Stimulated activated CD8-positive, alpha-beta memory T cell treated with anti-CD3 and anti-CD28 coated beads, Interleukin-7, amount 100 ng/mL, for 4 hours (primary cell): ENCODE data around the gene WWOX.

Source experiments
- DNase-seq, 2 donors: peaks; one replicate each; pipeline ENCODE4 v3.0.0-alpha.2; 2020; ENCODE audit warnings: low read depth in 2 of 2

WWOX gene

DNA sequence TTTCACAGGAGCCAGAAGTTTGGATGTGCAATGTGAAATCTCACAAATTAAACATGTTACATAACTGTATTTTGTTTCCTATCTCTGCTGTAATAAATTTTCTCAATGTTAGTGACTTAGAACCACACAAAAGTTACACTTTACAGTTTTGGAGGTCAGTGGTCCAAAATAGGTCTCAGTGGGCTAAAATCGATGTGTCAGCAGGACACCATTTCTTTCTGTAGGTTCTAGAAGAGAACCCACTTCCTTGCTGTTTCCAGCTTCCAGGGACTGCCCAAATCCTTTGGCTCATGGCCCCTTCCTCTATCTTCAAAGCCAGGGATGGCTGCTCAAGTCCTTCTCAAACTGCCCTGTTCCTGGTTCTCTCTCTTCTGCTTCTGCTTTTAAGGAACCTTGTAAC, 252.7 kb downstream of the WWOX start:
- DNase-seq, result no peak

DNA sequence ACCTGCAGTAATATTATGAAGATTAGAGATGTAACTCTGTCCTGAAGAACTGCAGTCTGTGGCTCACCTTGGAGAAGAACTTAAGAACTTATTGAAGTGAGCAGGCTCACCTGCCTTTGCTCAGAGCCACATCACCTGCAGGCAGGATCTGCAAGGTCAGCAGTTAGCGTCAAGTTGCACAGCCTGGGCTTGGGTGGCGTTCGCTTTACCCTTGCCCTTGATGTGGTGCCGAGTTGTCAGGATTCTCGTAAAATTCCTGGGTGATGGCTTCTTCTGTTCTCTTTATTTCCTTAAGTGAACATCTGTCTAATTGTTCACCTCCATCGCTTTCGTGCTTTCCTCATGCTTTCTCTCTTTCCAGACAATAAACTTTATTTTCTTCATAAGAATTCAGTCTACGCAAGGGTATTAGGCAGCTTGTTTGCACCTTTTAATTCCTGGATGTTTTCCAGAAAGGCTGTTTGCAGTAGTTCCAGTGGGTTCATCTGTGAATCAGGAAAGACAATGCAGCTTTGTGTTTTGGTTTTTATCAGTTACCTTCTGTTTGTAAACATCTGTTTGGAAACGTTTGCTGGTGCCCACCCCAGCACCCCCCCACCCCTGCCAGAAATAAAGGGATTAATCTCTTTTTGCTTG, 254.3 kb downstream of the WWOX start:
- no peak for DNase-seq

DNA sequence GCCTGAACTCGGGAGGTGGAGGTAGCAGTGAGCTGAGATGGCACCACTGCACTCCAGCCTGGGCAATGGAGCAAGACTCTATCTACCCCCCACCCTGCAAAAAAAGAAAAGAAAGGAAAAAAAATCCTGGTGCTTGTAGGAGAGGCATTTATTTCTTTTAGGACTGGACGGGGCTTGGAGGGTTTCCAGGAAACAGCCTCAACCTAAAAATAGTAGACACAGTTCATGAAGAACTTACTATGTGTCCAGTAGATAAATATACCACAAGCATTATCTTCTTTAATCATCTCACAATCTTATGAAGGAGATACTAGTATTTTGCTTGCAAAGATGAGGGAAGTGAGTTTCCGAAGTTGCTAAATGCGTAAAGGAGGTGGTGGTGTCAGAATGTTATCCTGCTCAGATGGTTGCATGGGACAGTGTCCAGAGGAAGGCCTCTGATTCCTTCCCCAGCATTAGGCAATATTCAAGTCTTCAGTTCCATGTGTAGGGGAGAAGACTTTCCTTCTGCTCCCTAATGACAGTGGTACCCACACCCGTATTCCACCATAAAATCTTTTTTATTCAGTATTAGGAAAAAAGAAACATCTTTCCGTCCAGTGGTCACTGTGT, 263.2 kb downstream of the WWOX start:
- no peak for DNase-seq

DNA sequence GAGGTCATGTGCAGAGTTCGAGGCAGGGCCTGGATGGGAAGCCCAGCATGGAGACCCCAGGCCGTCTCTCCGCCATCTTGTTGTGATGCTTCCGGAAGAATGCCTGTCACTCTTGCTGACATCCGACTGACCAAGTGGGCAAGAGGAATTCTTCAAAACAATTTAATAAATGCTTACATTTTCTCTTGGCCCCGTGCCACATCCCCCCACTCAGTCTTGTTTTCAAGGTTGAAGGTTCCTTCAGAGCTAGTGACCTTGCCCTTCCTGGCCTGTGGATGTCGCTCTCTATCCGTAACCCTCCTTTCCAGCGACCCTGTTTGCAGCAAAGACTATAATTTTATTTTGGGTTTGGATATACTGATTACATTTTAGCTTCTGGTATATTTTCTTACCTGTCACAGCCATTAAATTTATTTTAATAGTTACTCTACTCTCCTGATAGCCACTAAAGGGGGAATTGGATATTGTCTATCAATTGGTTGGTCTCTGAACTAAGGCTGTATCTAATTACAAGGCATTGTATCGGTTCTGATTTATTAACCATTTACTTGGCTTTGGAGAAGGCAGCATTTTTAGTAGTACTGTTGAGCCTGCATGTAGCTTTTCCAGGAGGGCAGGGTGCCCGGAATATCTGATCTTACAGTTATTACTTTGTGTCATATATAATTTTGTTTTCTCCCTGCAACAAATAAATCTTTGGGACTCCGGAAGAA, 264.5 kb downstream of the WWOX start:
- DNase-seq, result no peak

DNA sequence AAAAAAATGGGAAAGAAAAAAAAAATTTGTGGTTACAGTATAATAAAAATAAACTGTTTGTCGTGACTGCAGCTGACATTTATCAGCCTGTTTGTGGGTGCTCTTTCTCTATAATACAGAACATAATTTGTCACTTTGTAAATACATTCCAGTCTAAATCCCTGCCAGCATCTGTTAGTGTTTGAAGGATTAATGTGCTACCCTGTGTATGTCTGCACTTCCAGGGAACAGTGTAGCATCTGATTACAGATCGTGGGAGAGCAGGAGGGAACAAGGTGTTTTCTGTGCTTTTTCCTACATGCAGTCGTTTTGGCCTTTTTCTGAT, 265.1 kb downstream of the WWOX start:
- DNase-seq, result no peak

DNA sequence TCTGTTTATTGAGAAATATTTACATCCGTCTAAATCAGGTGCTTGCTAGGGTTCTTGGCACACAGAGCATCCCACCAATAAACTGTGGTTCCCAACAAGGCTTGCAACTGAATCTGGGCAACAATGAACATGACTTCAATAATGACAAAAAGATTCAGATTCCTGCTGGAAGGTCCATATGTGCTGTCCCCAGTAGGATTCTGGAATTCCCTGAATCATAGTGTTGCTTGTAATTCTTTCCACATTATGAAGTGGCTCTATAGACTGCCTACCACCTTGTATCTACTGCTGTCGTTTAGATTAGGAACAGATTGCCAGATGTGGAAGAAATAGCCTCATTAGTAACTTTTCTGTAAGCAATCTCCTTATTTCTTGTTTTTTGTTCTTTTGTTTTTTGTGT, 265.9 kb downstream of the WWOX start:
- DNase-seq, result no peak

DNA sequence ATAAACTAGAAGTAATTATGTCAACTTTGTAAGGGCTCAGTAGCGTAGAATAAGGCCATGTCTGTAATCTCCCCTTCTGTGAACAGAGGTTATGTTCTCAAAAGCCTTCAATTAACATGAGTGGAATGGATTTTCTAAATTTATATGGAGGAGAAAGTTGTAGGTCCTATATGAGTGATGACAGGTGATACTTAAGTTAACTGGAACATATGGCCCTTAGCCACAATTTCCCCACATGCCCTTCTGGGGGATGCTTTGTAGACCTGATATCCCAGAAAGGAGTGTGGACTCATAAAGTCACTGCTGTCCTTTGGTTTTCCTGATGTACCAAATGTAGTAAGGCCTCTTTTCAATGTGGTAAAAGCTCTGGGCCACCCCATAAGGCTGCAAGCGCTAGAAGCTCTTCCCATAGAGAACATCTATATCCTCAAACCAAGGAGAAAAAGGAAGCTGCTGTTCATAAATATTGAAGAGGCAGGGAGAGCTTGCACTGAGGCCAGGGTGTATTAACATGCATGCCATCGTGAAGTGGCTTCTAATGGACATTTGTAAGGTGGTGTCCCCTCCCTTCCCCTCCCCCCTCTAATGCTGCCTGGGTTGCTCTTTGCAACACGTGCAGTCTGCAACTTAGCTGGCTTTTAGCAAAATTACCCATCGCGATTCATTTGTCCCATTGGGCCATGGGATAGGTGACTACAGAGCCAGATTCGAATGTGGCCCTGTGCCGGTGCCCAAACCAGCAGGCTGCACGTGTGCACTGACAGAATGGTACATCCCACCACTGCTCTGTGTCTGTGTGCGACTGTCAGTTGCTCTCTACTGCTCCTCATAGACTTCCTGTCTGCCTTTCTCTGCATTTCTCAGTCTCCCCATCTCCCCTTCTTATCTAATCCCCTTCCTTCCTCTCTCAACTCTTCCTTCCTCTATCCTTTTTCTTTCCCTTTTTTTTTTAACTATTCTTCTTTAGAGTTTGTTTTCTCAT, 269.0 kb downstream of the WWOX start:
- DNase-seq, result no peak

DNA sequence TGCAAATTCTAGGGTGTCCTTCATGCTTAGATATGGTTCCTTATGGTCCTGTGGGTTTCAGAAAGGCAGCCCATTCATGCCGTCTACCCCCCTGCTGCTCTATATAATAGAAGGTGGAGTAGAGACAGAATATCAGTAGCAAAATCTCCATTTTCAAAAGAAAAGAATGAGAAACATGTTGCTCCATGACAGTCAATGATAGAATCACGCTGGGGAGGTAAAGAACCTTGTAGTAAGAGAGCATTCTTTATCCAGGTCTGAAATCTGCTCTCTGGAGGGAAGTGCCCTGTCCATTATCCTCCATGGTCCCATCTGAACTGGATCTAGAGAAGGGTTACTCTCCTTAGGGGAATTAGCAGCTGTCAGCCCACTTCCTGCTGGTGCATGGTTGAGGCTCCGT, 272.8 kb downstream of the WWOX start:
- no peak for DNase-seq

DNA sequence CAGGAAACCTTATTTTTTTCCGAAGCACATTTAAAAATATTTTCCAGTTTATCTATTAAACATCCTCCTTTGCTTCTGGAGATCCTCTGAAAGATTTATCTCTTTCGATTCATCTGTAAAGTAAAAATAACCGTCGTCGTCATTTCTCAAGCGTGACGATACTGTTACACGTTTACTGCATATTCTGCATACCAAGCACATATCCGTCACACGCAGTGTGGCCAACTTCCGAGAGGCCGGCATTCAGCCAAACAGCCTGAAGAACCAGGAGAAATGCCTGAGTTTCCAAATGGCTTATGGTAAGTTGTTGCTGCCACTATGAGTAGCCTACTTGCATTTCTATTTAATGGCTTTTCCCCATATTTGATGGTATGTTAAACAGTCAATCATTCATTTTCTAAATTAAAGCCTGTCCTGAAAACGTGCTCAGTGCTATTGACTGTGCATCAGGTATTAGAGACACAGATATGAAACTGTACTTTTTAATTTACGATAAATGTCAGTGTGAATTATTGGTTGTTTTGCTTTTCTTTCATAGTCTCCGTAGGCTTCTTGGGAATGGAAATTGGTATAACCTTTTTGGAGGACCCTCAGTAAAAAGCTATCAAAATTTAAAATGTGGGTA, 275.7 kb downstream of the WWOX start:
- DNase-seq, result no peak

DNA sequence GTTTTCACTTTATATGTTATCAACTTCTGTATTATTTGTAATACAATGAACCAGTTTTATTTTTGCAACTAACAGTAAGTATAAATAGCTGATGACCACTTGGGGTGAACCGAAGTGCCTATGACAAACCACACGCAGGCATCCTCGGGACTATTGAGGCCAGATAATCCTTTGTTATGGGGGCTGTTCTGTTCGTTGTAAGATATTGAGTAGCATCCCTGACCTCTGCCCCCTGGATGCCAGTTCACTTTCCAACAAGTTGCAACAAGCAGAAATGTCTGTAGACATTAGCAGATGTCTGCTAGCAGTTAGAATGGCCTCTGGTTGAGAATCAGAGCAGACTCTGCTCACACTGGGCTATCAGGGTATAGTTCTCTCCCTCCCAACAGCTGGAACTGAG, 277.0 kb downstream of the WWOX start:
- DNase-seq, result no peak

DNA sequence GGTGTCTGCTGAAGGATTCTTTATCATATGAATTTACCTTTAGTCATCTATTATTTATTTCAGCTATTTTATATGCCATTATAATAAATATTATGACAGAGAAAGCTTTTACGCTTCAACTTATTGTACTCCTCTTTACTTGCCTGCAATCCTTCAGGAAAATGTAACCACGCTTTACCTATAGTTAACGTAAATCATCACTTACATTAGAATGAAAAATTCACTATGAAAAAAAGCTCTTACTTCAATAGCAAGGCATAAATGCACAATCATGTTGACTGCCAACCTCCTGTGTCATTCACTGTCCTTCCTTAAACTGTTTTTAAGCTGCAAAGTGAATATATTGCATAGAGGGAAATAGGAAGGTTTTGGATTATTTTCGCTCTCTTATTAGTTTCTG, 277.9 kb downstream of the WWOX start:
- no peak for DNase-seq

DNA sequence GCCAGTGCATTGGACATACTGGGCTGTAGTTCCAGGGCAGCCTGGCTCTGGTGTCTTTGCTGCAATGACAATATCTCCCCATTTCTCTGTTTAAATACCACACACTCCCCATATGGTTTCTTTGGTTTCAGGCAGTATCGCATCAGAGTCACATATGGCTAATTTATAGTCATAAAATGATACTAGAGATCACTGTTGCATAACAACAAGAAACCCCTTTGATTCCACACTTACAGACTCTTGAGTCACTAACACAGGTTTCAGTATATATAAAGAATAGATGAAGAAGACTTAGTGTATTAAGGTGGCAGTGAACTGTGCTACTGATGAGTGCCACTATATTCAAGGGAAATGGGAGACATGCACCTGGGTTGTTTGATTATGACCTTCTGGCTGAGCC, 281.6 kb downstream of the WWOX start:
- DNase-seq, result no peak

DNA sequence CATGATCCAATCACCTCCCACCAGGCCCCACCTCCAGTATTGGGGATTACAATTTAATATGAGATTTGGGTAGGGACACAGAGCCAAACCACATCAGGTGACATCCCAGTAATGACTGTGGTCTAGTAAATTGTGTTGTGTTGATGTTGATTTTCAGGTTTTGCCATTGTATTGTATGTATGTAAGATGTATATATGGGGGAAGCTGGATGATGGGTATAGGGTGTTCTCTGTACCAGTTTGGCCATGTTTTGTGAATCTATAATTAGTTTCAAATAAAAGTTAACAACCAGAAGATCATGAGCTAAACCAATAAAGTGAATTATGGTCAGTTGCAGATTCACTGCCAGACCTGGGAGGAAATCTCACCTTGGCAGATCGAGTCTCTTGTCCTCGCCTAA, 283.7 kb downstream of the WWOX start:
- no peak for DNase-seq

DNA sequence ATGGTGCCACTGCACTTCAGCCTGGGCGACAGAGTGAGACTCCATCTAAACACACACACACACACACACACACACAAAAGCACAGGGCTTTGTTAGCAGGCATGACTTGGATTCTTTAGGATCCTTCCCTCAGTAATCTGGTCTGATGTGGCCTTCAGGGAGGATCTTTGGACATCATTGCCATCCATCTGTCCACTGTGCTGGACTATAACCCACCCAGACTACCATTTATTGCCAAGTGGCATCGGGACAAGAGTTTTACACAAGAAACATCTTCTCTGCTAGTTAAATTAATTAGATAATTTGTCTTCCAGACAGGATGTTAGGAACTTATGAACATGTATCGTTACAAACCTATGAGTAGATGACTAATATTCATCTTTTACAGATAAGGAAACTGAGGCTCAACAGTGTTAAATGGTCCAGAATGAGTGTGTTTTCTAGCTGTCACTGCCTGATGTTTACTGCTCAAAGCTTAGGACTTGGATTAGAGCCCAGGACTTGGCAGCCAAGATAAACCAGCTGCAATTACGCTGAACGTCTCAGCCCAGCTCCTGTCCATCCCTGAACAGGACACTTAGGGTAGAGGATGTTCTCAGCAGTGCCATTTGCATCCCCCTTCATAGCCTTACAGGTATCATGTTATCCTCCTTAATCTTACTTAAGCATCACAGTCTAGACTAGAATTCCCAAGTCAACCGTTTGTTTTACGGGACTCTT, 285.8 kb downstream of the WWOX start:
- no peak for DNase-seq

DNA sequence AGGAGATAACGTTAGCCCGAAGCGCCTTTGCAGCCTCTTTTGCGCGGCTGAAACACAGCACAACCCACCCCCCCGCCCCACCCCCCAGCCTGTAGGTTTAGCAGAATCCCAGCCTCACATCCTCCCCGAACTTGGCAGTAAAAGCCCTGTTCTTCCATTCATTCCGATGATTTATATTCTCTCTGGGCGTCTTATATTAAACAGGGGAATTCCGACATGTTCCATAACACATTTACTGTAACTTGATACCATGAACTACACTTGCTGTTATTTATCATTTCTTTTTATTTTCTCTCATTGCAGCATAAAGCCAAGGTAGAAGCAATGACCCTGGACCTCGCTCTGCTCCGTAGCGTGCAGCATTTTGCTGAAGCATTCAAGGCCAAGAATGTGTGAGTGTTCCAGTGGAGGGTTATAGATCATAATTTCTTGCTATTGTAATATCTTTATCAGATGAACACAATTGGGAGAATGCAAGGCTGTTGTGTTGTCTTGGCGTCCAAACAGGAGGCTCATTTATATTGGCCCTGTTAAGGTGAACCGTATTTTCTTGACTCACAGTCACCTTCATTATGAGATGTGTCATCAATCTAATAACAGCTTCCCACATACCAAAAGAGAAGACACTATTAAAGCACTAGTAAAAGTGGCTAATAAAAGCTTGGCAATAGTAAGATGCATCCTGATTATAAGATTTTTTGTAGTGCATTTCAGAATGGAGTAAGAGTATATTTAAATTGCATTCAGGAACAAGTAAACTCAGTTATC, 287.3 kb downstream of the WWOX start:
- DNase-seq, result no peak

DNA sequence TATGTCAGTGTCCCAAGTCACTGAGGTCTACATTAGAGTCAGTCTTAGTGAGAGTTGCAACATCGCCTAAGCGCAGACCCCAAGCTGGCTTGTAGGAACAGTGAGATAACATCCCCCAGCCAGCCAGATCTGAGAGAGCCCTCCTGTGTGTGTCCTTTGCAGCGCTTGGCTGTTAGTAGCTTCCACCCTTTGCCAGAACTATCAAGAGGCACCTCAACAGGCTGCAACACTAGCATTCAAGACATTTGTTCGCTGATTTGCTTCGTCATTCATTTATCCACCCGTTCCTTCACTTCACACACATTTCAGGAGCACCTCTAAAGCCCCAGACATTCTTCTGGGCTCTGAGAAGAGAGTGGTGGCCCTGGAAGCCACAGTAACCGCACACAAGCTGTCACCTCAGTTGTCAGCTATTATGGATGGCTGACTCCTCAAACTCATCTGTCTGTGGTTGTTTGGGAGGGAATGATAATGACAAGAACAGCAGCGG, 289.6 kb downstream of the WWOX start:
- no peak for DNase-seq

DNA sequence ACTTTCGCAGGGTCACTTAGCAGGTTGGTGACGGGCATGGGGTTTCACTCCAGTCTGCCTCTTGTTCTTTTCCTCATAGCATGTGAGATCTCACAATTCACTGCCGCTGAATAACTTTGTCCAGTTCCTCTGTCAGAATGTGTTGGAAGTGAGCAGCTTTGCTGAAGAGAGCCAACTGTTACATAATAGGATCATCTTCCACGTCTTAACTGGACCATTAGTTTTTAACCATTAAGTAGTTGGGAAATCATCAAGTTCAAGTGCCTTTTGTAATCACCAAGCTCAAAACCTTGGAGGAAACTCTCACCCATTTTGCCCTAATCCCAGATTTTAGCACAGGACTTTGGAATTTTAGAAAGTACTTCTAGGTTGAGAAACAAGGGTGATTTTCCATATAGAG, 290.6 kb downstream of the WWOX start:
- DNase-seq, result no peak

DNA sequence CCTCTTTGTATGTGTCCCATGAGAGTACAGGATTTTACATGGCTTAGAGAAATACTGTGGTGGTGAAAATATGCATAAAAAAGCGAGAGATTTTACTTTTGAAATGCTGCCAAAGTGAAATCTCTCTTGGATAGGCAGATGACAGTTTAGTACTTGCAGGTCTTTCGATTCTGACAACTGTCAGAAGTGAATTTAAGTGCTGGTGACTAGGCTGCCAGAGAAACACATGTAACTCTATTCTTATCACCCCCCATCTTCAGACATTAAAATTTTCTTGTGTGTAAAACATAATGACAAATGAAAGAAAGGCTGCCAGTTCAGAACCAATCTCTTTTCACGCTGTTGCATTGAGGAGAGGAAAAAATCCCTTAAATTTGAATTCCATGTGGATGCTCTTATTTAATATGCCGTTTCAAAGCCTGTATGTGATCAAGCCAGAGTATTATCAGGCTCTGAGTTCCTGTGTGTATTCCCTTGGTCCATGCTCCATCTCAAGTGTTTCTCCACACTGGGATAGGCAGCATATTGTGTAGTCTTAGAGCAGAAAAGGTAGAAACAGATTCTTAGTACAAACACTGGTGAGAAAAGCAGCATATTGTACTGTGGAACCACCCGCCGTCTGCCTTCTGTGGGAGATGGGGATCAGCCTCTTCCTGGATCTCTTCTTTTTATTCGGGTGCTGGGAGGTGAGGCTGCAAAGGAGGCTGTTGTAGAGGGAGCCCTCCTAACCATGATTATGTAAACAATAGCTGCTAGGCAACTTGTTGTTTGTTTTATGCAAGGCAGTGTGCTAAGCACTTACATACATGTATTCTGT, 291.3 kb downstream of the WWOX start:
- no peak for DNase-seq

DNA sequence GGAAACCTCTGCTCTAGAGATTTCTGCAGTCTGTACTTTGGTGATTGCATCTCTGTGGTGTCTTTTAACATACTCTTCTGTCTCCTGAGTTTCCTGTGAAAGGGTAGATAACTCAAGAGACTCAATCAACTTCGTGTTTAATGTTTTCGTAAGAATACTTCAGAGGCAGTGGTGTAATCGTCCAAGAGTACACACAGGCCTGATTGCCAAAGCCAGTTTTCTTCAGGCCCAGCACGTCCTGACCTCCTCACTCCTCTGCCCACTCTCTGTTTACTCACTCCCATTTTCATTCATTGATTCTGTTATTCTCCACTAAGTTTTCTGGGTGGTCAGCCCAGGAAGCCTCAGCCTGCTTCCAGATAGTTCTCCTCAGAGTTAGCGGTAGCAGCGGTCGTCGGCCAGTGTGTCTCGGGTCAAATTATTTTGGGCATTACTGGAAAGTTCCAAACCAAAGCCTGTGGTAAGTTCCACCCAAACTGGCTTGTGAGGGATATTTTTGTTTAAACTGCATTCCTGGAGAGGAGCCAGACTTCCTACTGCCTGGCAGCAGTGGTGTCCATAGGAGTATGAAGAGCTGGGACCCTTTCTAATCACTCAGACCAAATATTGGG, 293.2 kb downstream of the WWOX start:
- DNase-seq, result no peak
